Sigmoid colon (tissue), 7 donors: Measurements from ENCODE around the gene PAK5. TPM values are rescaled to one million over a fixed set of nuclear protein-coding genes. Genes with fewer than 3 reads are reported as not detected.

ENCODE experiments used
- DNase-seq: peaks from one replicate; pipeline ENCODE4 v3.0.0-alpha.2; 2019
- H3K27ac ChIP-seq, 4 donors: fragments of 200-600 bp; sonication (generic); one replicate each; pipeline ENCODE4 v1.5.1; 2016 to 2019; ENCODE audit warnings: mild to moderate bottlenecking in 1 of 4
- H3K27me3 ChIP-seq, 3 donors: fragments of 200-600 bp; sonication (generic); one replicate each; pipeline ENCODE4 v1.5.1; 2019; ENCODE audit warnings: mild to moderate bottlenecking in 1 of 3
- H3K36me3 ChIP-seq, 4 donors: fragments of 200-600 bp; sonication (generic); one replicate each; pipeline ENCODE4 v1.5.1; 2016 to 2019
- H3K4me1 ChIP-seq, 4 donors: fragments of 200-600 bp; sonication (generic); one replicate each; pipeline ENCODE4 v1.5.1; 2017 to 2019
- H3K4me3 ChIP-seq, 4 donors: fragments of 200-600 bp; sonication (generic); one replicate each; pipeline ENCODE4 v1.5.1; 2017 to 2019; ENCODE audit warnings: mild to moderate bottlenecking in 2 of 4, moderate library complexity in 1 of 4
- H3K9me3 ChIP-seq, 4 donors: fragments of 200-600 bp in 3 of 4; sonication (generic) in 3 of 4; one replicate each; pipeline versions ENCODE4 v1.5.1 to v1.6.1; 2013 to 2019
- EP300 ChIP-seq, 4 donors: sonication (generic); formaldehyde crosslinking; IDR thresholded peaks; one replicate each; pipeline ENCODE4 v1.6.1; 2017; ENCODE audit warnings: antibody characterized with exemption in 4 of 4
- POLR2A ChIP-seq, 2 donors: fragments of 450-650 bp; IDR thresholded peaks; one replicate each; pipeline ENCODE4 v1.6.1; 2016; ENCODE audit warnings: antibody characterized with exemption in 2 of 2, mild to moderate bottlenecking in 2 of 2, moderate library complexity in 2 of 2
- POLR2AphosphoS5 ChIP-seq, 4 donors: sonication (generic); formaldehyde crosslinking; IDR thresholded peaks; one replicate each; pipeline ENCODE4 v1.6.1; 2017; ENCODE audit warnings: antibody characterized with exemption in 4 of 4
- WGBS, 2 donors: extraction: QIAGEN DNeasy Blood & Tissue Kit; methylation state at CpG; one replicate each; pipeline ENCODE4 v1.1.7; 2013; 5-methylcytosine and 5-hydroxymethylcytosine counted together
- intact Hi-C: fragments of 100-400 bp; cut with DNase I; formaldehyde crosslinking; loops from one replicate; pipeline ENCODE4 v1.15.1; 2023
- polyA plus RNA-seq, 3 donors: library from polyadenylated mRNA; stranded (reverse); fragments of 200-250 nt; gene quantifications; one replicate each; pipeline ENCODE4 v1.2.3, GENCODE V29; 2013
- total RNA-seq, 4 donors: library from RNA; depleted of rRNA; stranded (reverse); fragments of >200 nt; gene quantifications; one replicate each; pipeline ENCODE4 v1.1.0, GENCODE V29; 2016
- TF ChIP-seq, protein P1 (sequence below), 4 experiments: fragments of 450-650 bp in 3 of 4; fragments of 200-600 bp in 1 of 4; IDR thresholded peaks; one replicate each; pipeline ENCODE4 v1.5.1; 2016 to 2019; ENCODE audit warnings: antibody characterized with exemption in 4 of 4, mild to moderate bottlenecking in 3 of 4, moderate library complexity in 2 of 4
- donor health status: healthy with polysubstance abuse.
- donor health status: Bipolar disorder and iron deficiency.
- donor health status: healthy.

Gene PAK5
- total and polyA plus RNA-seq, 7 donors, result 0.03 to 0.36 (median 0.16) TPM; not detected in 2

DNA sequence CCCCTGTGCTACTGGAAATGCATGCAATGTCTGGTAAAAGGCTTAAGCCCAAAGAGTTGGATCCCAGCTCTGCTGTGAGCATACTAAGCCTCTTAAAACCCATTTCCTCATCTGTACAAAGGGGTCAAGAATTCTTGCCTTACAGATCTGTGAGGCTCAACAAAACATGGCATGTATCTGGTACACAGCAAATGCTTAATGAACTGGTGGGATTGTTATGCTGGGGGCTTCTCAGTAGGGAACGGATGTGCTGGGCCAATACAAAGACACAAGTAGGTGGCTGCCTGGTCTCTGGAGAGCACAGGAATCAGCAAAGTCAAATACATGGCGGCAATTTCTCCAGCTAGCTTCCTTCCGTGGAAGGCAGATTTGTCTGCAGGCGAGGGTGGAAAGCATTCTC, 262.2 kb downstream of the PAK5 start:
- H3K4me1 ChIP-seq, result no peaks in the 10 kb centered on the region
- no peak for TF ChIP-seq POLR2A (IDR thresholded peaks at IDR 0.05)
- TF ChIP-seq, protein P1, sequence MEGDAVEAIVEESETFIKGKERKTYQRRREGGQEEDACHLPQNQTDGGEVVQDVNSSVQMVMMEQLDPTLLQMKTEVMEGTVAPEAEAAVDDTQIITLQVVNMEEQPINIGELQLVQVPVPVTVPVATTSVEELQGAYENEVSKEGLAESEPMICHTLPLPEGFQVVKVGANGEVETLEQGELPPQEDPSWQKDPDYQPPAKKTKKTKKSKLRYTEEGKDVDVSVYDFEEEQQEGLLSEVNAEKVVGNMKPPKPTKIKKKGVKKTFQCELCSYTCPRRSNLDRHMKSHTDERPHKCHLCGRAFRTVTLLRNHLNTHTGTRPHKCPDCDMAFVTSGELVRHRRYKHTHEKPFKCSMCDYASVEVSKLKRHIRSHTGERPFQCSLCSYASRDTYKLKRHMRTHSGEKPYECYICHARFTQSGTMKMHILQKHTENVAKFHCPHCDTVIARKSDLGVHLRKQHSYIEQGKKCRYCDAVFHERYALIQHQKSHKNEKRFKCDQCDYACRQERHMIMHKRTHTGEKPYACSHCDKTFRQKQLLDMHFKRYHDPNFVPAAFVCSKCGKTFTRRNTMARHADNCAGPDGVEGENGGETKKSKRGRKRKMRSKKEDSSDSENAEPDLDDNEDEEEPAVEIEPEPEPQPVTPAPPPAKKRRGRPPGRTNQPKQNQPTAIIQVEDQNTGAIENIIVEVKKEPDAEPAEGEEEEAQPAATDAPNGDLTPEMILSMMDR (IDR thresholded peaks at IDR 0.05), result no peak
- no peak for TF ChIP-seq POLR2AphosphoS5 (IDR thresholded peaks at IDR 0.05)
- no peak for TF ChIP-seq EP300 (IDR thresholded peaks at IDR 0.05)
- no peaks in the 10 kb centered on the region for H3K36me3 ChIP-seq
- no peak overlapping the region for H3K4me3 ChIP-seq
- no peak for DNase-seq
- no peaks in the 10 kb centered on the region for H3K27me3 ChIP-seq
- H3K9me3 ChIP-seq, result no peaks in the 10 kb centered on the region
- intact Hi-C loops, result no loop called here
- H3K27ac ChIP-seq, result no peak overlapping the region
- WGBS, 2 donors, result 88 to 89% methylated on average over 4 of the region's 4 CpGs

DNA sequence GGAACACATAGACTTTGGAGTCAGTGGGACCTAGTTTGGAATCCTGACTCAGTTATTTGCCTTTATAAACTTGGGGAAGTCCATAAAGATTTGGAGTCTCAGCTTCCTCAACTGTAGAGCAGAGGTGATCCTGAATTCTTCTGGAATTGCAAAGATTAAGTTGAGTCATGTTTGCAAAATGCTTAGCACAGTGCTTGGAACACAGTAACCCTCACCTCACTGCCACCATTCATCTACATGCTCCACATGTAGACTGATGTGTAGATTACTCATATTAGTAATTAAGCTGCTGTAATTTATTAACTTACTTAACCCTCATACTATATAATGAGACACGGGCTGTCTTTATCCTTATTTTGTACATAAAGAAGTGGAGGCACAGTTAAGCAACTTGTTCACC, 263.0 kb downstream of the PAK5 start:
- 63 to 90% methylated on average over 1 of the region's 1 CpG for WGBS, 2 donors
- DNase-seq, result no peak
- Histone ChIP-seq H3K27me3 (no peaks in the 10 kb centered on the region), H3K4me1 (no peaks in the 10 kb centered on the region), H3K36me3 (no peaks in the 10 kb centered on the region), H3K27ac (no peak overlapping the region), H3K9me3 (no peaks in the 10 kb centered on the region), H3K4me3 (no peak overlapping the region)
- intact Hi-C loops, result no loop called here
- TF ChIP-seq EP300 (IDR thresholded peaks at IDR 0.05) (no peak), POLR2AphosphoS5 (IDR thresholded peaks at IDR 0.05) (no peak), POLR2A (IDR thresholded peaks at IDR 0.05) (no peak)
- TF ChIP-seq, protein P1 (IDR thresholded peaks at IDR 0.05), result no peak

DNA sequence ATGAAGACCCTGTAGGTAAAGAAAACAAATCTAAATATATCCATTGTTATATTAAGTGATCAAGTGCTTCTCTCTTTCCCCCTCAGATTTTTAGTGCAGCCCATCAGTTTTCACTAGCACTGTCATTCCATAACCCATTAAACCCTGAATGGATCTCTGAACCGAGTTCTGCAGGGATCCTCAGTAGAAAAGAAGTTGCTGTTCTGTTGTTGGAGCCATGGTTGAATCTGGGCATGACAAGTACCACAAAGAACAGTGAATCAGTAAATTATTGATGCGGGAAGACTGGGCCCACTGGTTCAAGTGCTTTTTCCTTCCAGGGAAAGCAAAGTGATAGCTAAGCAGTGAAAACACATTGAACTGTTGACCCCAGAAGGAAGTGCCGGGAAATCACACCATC, 264.1 kb downstream of the PAK5 start:
- intact Hi-C loops, result no loop called here
- 71 to 76% methylated on average over 3 of the region's 3 CpGs for WGBS, 2 donors
- Histone ChIP-seq H3K27ac (no peak overlapping the region), H3K36me3 (no peaks in the 10 kb centered on the region), H3K27me3 (no peaks in the 10 kb centered on the region), H3K4me1 (no peaks in the 10 kb centered on the region), H3K4me3 (no peak overlapping the region), H3K9me3 (no peaks in the 10 kb centered on the region)
- TF ChIP-seq EP300 (IDR thresholded peaks at IDR 0.05) (no peak), POLR2A (IDR thresholded peaks at IDR 0.05) (no peak), POLR2AphosphoS5 (IDR thresholded peaks at IDR 0.05) (no peak)
- TF ChIP-seq, protein P1 (IDR thresholded peaks at IDR 0.05), result no peak
- no peak for DNase-seq

DNA sequence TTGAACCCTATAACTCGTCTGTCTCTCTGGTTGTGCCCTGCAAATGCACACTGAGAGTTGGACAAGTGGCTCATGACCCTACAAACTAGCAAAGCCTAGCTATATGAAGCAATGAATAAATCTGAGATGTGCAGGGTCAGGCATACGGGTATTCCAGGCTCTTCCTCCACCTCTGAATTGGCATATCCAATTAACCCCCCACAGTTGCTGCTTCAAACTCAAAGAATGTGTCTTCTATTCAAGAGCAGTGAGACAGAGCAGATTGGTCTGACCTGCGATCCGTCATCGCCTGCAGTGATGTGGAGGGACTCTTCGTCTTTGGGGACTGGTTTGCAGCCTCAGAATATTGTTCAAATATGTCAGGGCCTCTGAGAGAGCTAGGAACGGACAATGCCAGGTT, 264.7 kb downstream of the PAK5 start:
- WGBS, 2 donors, result 55 to 64% methylated on average over 7 of the region's 7 CpGs

More for the DNA sequence above, 264.7 kb downstream of the PAK5 start:
- TF ChIP-seq POLR2A (IDR thresholded peaks at IDR 0.05) (no peak), EP300 (IDR thresholded peaks at IDR 0.05) (no peak), POLR2AphosphoS5 (IDR thresholded peaks at IDR 0.05) (no peak)
- TF ChIP-seq, protein P1 (IDR thresholded peaks at IDR 0.05), result no peak
- Histone ChIP-seq H3K4me1 (no peaks in the 10 kb centered on the region), H3K27ac (no peak overlapping the region), H3K36me3 (no peaks in the 10 kb centered on the region), H3K4me3 (no peak overlapping the region), H3K27me3 (no peaks in the 10 kb centered on the region), H3K9me3 (no peaks in the 10 kb centered on the region)
- DNase-seq, result no peak
- intact Hi-C loops, result no loop called here
